Bronchial epithelial cell (primary cell): ENCODE results near the gene VAX1. TPM values are rescaled to one million over a fixed set of nuclear protein-coding genes. Genes with fewer than 3 reads are reported as not detected.
A peak's percentile ranks its signal among the peaks of the same experiment; 100 is the strongest.

Source experiments
- DNase-seq: peaks from one replicate; pipeline ENCODE4 v3.0.0-alpha.2; 2010; ENCODE audit warnings: low read depth
- FAIRE-seq: peaks from 2 replicates; lab custom pipeline; 2011; peaks lifted over from hg19 to GRCh38; lab: Jason Lieb, UNC
- H3K27me3 ChIP-seq: 2 replicates; pipeline ENCODE4 v1.5.1; 2011; ENCODE audit warnings: low read length; ENCODE audit not compliant: control insufficient read depth, insufficient read depth
- H3K36me3 ChIP-seq: 2 replicates; pipeline ENCODE4 v1.5.1; 2011; ENCODE audit warnings: low read length; ENCODE audit not compliant: control insufficient read depth, insufficient read depth
- H3K4me3 ChIP-seq: 2 replicates; pipeline ENCODE4 v1.5.1; 2011; ENCODE audit warnings: mild to moderate bottlenecking, low read depth, low read length, control low read depth
- CTCF ChIP-seq: IDR thresholded peaks from 2 replicates; pipeline ENCODE4 v1.5.1; 2011; ENCODE audit warnings: mild to moderate bottlenecking, moderate library complexity, low read length, control low read depth, inconsistent platforms; ENCODE audit not compliant: insufficient read depth, severe bottlenecking
- total RNA-seq: library from RNA; depleted of rRNA; stranded (reverse); fragments of >200 nt; gene quantifications from 2 replicates; pipeline ENCODE4 v1.2.1, GENCODE V29; 2014

VAX1 gene
- total RNA-seq, 1 donor from 2014 or later, result not detected

- DNase-seq (no peak), FAIRE-seq (no peak)
- Histone ChIP-seq H3K36me3 (no peaks in the 10 kb centered on the region), H3K4me3 (no peak overlapping the region), H3K27me3 (peaks cover 62% of the 10 kb centered on the region)
- no peak for TF ChIP-seq CTCF
These were observed 31.4 kb upstream of the VAX1 start for GRCh38 chr10:117169480-117169879.

- DNase-seq (no peak), FAIRE-seq (no peak)
- no peaks in the 10 kb centered on the region for H3K36me3 ChIP-seq
- no peak for TF ChIP-seq CTCF
- peaks cover 67% of the 10 kb centered on the region for H3K27me3 ChIP-seq
- H3K4me3 ChIP-seq, result no peak overlapping the region
These were observed 30.7 kb upstream of the VAX1 start for GRCh38 chr10:117168729-117169128.

GRCh38 chr10:117167789-117168674 is 30.0 kb upstream of the VAX1 start:
- DNase-seq (no peak), FAIRE-seq (no peak)
- peaks cover 69% of the 10 kb centered on the region for H3K27me3 ChIP-seq
- H3K36me3 ChIP-seq, result no peaks in the 10 kb centered on the region
- TF ChIP-seq CTCF, result peak; percentile 93
- peak overlapping the region; percentile 19 for H3K4me3 ChIP-seq

GRCh38 chr10:117167346-117167788 is 29.3 kb upstream of the VAX1 start:
- FAIRE-seq, result no peak
- no peak for DNase-seq
- TF ChIP-seq CTCF, result no peak
- Histone ChIP-seq H3K4me3 (no peak overlapping the region), H3K36me3 (no peaks in the 10 kb centered on the region), H3K27me3 (peaks cover 70% of the 10 kb centered on the region)

GRCh38 chr10:117166418-117167345 is 28.6 kb upstream of the VAX1 start:
- Histone ChIP-seq H3K27me3 (peaks cover 74% of the 10 kb centered on the region), H3K36me3 (no peaks in the 10 kb centered on the region), H3K4me3 (no peak overlapping the region)
- FAIRE-seq (no peak), DNase-seq (peak; percentile 42)
- TF ChIP-seq CTCF, result no peak
